ENCODE results near the gene NKAIN2. TPM values are rescaled to one million over a fixed set of nuclear protein-coding genes. Genes with fewer than 3 reads are reported as not detected.

NKAIN2 gene
- total and polyA plus RNA-seq, 7 donors: under 0.01 to 4.4 (median 0.75) TPM; not detected in 1

GRCh38 chr6:124536157-124536841, 732.6 kb downstream of the NKAIN2 start:
- Histone ChIP-seq H3K4me3 (no peak overlapping the region), H3K36me3 (no peaks in the 10 kb centered on the region), H3K27ac (no peak overlapping the region), H3K9me3 (no peaks in the 10 kb centered on the region), H3K4me1 (no peaks in the 10 kb centered on the region), H3K27me3 (no peaks in the 10 kb centered on the region)
- TF ChIP-seq EP300 (IDR thresholded peaks at IDR 0.05) (no peak), CTCF (IDR thresholded peaks at IDR 0.05) (no peak)
- intact Hi-C loops (cut with DNase I): no loop called here
- WGBS, 2 donors: 60 to 82% methylated on average over 5 of the region's 5 CpGs
- DNase-seq: no peak

GRCh38 chr6:124536842-124537191, 733.2 kb downstream of the NKAIN2 start:
- H3K4me3 ChIP-seq: no peak overlapping the region
- DNase-seq: no peak
- no peaks in the 10 kb centered on the region for H3K27me3 ChIP-seq
- H3K27ac ChIP-seq: no peak overlapping the region
- intact Hi-C loops (cut with DNase I): no loop called here
- no peaks in the 10 kb centered on the region for H3K36me3 ChIP-seq
- 10 to 48% methylated on average over 3 of the region's 3 CpGs for WGBS, 2 donors
- H3K4me1 ChIP-seq: no peaks in the 10 kb centered on the region
- no peaks in the 10 kb centered on the region for H3K9me3 ChIP-seq
- TF ChIP-seq CTCF (IDR thresholded peaks at IDR 0.05): no peak
- TF ChIP-seq EP300 (IDR thresholded peaks at IDR 0.05): no peak
- no peak for TF ChIP-seq POLR2AphosphoS5 (IDR thresholded peaks at IDR 0.05)
- no peak for TF ChIP-seq POLR2A (IDR thresholded peaks at IDR 0.05)

GRCh38 chr6:124539096-124539495, 735.4 kb downstream of the NKAIN2 start:
- H3K27me3 ChIP-seq: no peaks in the 10 kb centered on the region
- no peaks in the 10 kb centered on the region for H3K9me3 ChIP-seq
- TF ChIP-seq POLR2A (IDR thresholded peaks at IDR 0.05) (no peak), CTCF (IDR thresholded peaks at IDR 0.05) (no peak), POLR2AphosphoS5 (IDR thresholded peaks at IDR 0.05) (no peak), EP300 (IDR thresholded peaks at IDR 0.05) (no peak)
- no peaks in the 10 kb centered on the region for H3K4me1 ChIP-seq
- no peak for DNase-seq
- no peak overlapping the region for H3K27ac ChIP-seq
- H3K4me3 ChIP-seq: no peak overlapping the region
- no peaks in the 10 kb centered on the region for H3K36me3 ChIP-seq
- intact Hi-C loops (cut with DNase I): no loop called here

GRCh38 chr6:124541573-124541972, 737.9 kb downstream of the NKAIN2 start:
- TF ChIP-seq EP300 (IDR thresholded peaks at IDR 0.05) (no peak), POLR2A (IDR thresholded peaks at IDR 0.05) (no peak), POLR2AphosphoS5 (IDR thresholded peaks at IDR 0.05) (no peak), CTCF (IDR thresholded peaks at IDR 0.05) (no peak)
- Histone ChIP-seq H3K4me3 (no peak overlapping the region), H3K4me1 (no peaks in the 10 kb centered on the region), H3K9me3 (no peaks in the 10 kb centered on the region), H3K27me3 (no peaks in the 10 kb centered on the region), H3K27ac (no peak overlapping the region), H3K36me3 (no peaks in the 10 kb centered on the region)
- no peak for DNase-seq
- intact Hi-C loops (cut with DNase I): no loop called here
- 76 to 79% methylated on average over 2 of the region's 2 CpGs for WGBS, 2 donors

- TF ChIP-seq EP300 (IDR thresholded peaks at IDR 0.05): no peak
- no peak for TF ChIP-seq POLR2AphosphoS5 (IDR thresholded peaks at IDR 0.05)
- TF ChIP-seq POLR2A (IDR thresholded peaks at IDR 0.05): no peak
- TF ChIP-seq CTCF (IDR thresholded peaks at IDR 0.05): no peak
- Histone ChIP-seq H3K4me1 (no peaks in the 10 kb centered on the region), H3K4me3 (no peak overlapping the region), H3K36me3 (no peaks in the 10 kb centered on the region), H3K27ac (no peak overlapping the region), H3K9me3 (no peaks in the 10 kb centered on the region), H3K27me3 (no peaks in the 10 kb centered on the region)
- intact Hi-C loops (cut with DNase I): no loop called here
- 49 to 65% methylated on average over 2 of the region's 2 CpGs for WGBS, 2 donors
- DNase-seq: no peak
Observed at GRCh38 chr6:124546601-124547000, 742.9 kb downstream of the NKAIN2 start.

Measured in sigmoid colon (tissue), 7 donors.